Ishikawa (cell line): ENCODE results near the gene CHD9NB.

ENCODE experiments used
- CEBPB ChIP-seq: IDR thresholded peaks from 2 replicates; pipeline ENCODE4 v1.6.1; 2012
- CREB1 ChIP-seq: IDR thresholded peaks from 2 replicates; pipeline ENCODE4 v1.6.1; 2012; ENCODE audit warnings: low read depth
- EGR1 ChIP-seq: IDR thresholded peaks from 2 replicates; pipeline ENCODE4 v1.6.1; 2012
- EP300 ChIP-seq: IDR thresholded peaks from 2 replicates; pipeline ENCODE4 v1.6.1; 2012; ENCODE audit warnings: borderline replicate concordance
- FOXM1 ChIP-seq: IDR thresholded peaks from 2 replicates; pipeline ENCODE4 v1.6.1; 2012; ENCODE audit warnings: low read depth, borderline replicate concordance
- NFIC ChIP-seq: IDR thresholded peaks from 2 replicates; pipeline ENCODE4 v1.6.1; 2012
- RAD21 ChIP-seq: IDR thresholded peaks from 2 replicates; pipeline ENCODE4 v1.6.1; 2012; ENCODE audit warnings: low read depth
- TAF1 ChIP-seq: IDR thresholded peaks from 2 replicates; pipeline ENCODE4 v1.6.1; 2012; ENCODE audit warnings: low read depth, mild to moderate bottlenecking
- TCF12 ChIP-seq: IDR thresholded peaks from 2 replicates; pipeline ENCODE4 v1.6.1; 2012; ENCODE audit warnings: low read depth
- TEAD4 ChIP-seq: IDR thresholded peaks from 2 replicates; pipeline ENCODE4 v1.6.1; 2012
- YY1 ChIP-seq: IDR thresholded peaks from 2 replicates; pipeline ENCODE4 v1.6.1; 2012; ENCODE audit warnings: low read depth
- ZBTB7A ChIP-seq: IDR thresholded peaks from 2 replicates; pipeline ENCODE4 v1.6.1; 2012; ENCODE audit warnings: low read depth
- TF ChIP-seq, protein P1 (sequence below): IDR thresholded peaks from 2 replicates; pipeline ENCODE4 v1.6.1; 2012
- TF ChIP-seq, protein P2 (sequence below): IDR thresholded peaks from 2 replicates; pipeline ENCODE4 v1.6.1; 2012; ENCODE audit warnings: low read depth, mild to moderate bottlenecking
- TF ChIP-seq, protein P3 (sequence below): IDR thresholded peaks from 2 replicates; pipeline ENCODE4 v1.6.1; 2012

The CHD9NB gene

GRCh38 chr16:53067675-53068074 is 15.0 kb upstream of the CHD9NB start:
- TF ChIP-seq RAD21: no peak

DNA sequence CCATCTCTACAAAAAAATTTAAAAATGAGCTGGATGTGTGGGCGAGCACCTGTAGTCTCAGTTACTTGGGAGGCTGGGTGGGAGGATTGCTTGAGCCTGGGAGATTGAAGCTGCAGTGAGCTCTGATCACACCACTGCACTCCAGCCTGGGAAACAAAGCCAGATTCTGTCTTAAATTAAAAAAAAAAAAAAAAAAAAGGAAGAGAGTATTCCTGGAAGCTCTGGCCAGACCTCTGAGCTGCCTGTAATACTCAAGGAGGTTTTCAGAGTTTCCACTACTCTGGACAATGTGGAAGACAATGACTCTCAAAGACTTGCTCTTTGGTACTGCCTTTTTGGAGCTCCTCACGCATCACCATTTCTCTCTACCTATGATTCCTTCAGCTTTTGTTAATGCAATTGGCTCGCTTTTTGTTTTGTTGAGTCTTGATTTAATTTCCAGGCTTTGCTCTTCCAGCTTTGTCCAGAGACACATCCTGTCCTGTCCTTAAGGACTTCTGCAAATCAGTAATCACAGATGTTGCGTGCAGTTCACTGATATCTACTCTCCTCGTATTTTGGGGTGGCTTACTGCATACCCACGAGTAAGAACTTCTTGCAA is 12.9 kb upstream of the CHD9NB start:
- no peak for TF ChIP-seq EP300

DNA sequence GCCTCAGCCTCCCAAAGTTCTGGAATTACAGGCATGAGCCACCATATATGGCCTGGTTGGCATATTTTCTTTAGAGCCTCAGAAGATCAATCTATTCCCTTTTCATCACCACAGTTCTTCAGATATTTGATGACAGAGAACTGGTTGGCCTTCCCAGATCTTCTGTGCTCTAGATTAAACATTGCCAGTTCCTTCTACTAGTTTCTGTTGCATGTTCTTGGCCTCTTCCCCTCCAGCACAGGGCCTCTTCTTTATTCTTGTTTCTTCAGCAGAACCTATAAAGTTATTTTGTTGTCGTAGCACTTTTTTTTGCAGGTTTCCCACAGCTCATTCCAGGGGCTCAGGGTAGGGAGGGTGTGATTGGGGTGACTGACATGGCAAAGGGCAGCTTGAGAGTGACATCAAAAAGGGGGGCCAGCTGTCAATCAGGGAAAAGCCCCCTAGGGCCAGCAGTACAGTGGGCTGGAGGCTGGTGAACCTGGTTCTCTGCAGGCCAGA is 11.4 kb upstream of the CHD9NB start:
- no peak for TF ChIP-seq NFIC

DNA sequence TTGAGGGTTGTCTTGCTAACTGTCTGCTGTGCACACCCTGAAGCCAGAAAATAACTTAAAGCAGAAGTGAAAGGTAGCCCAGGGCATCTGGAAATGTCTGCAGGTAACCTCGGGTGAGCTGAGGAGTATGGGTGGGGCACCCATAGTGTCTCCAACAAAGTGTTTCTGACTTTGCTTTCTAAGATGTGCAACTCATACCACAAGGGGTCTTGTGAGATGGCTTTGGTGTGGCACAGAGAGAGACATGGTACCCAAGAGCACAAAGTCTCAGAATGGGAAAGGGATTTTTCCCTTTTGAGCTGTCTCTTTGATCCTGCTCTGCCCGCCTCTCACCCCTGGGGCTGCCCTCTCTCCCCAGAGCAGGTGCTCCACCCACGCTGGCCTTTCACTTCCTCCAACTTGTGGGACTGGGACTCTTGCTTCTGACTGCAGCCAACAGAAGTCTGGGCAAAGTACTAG is 9.0 kb upstream of the CHD9NB start:
- TF ChIP-seq YY1 (no peak), EGR1 (peak; percentile 56; the same call in 1 of the 2 replicates), CEBPB (no peak), RAD21 (no peak)

DNA sequence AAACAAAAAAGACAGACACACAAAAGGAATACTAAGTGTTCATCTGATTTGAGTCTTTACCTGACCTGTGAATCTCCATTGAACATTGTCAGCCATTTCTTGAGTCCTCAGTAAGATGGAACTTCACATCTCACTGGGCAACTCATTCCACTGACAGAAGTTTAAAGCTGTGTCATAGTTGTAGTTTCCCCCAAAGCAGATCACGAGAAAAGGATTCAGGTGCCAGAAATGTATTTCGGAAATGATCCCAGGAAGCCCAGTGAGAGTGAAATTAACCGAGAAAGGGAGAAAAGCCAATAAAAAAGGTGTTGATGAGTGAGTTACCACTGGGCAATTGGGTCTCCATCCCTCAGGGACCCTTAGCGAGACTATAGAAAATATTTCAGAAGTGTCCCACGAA is 8.6 kb upstream of the CHD9NB start:
- TF ChIP-seq, protein P1, sequence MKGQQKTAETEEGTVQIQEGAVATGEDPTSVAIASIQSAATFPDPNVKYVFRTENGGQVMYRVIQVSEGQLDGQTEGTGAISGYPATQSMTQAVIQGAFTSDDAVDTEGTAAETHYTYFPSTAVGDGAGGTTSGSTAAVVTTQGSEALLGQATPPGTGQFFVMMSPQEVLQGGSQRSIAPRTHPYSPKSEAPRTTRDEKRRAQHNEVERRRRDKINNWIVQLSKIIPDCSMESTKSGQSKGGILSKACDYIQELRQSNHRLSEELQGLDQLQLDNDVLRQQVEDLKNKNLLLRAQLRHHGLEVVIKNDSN: no peak
- TF ChIP-seq TCF12 (no peak), FOXM1 (no peak), CREB1 (no peak), RAD21 (no peak)

- TF ChIP-seq ZBTB7A (no peak), NFIC (no peak), TAF1 (no peak), EP300 (no peak), YY1 (no peak), CEBPB (no peak), TCF12 (no peak), CREB1 (no peak), EGR1 (no peak), FOXM1 (no peak), TEAD4 (no peak)
- TF ChIP-seq, protein P2, sequence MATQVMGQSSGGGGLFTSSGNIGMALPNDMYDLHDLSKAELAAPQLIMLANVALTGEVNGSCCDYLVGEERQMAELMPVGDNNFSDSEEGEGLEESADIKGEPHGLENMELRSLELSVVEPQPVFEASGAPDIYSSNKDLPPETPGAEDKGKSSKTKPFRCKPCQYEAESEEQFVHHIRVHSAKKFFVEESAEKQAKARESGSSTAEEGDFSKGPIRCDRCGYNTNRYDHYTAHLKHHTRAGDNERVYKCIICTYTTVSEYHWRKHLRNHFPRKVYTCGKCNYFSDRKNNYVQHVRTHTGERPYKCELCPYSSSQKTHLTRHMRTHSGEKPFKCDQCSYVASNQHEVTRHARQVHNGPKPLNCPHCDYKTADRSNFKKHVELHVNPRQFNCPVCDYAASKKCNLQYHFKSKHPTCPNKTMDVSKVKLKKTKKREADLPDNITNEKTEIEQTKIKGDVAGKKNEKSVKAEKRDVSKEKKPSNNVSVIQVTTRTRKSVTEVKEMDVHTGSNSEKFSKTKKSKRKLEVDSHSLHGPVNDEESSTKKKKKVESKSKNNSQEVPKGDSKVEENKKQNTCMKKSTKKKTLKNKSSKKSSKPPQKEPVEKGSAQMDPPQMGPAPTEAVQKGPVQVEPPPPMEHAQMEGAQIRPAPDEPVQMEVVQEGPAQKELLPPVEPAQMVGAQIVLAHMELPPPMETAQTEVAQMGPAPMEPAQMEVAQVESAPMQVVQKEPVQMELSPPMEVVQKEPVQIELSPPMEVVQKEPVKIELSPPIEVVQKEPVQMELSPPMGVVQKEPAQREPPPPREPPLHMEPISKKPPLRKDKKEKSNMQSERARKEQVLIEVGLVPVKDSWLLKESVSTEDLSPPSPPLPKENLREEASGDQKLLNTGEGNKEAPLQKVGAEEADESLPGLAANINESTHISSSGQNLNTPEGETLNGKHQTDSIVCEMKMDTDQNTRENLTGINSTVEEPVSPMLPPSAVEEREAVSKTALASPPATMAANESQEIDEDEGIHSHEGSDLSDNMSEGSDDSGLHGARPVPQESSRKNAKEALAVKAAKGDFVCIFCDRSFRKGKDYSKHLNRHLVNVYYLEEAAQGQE: no peak
- TF ChIP-seq, protein P1: no peak
- TF ChIP-seq, protein P3, sequence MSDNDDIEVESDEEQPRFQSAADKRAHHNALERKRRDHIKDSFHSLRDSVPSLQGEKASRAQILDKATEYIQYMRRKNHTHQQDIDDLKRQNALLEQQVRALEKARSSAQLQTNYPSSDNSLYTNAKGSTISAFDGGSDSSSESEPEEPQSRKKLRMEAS: no peak
These were observed 7.0 kb upstream of the CHD9NB start for GRCh38 chr16:53059672-53060071.

GRCh38 chr16:53058882-53059281 is 6.2 kb upstream of the CHD9NB start:
- TF ChIP-seq, protein P1: no peak
- TF ChIP-seq EP300: no peak
- no peak for TF ChIP-seq TEAD4
- TF ChIP-seq EGR1: no peak
- TF ChIP-seq, protein P2: no peak
- no peak for TF ChIP-seq YY1
- no peak for TF ChIP-seq RAD21
